HCT116 (cell line): Measurements from ENCODE around the gene SEPHS2. TPM values are rescaled to one million over a fixed set of nuclear protein-coding genes. Genes with fewer than 3 reads are reported as not detected.

Experiments used
- ATAC-seq: fragments of 200-7000 bp; cut with Tn5 transposase; 2 replicates; pipeline ENCODE4 v1.9.1; 2020; ENCODE audit warnings: mild to moderate bottlenecking, moderate library complexity
- BruUV-seq: library from RNA; stranded (reverse); fragments of 400-500 nt; replicated peaks from 2 replicates; lab custom pipeline; 2021; lab: Mats Ljungman, UMichigan
- CTCF ChIA-PET: fragments of 300-600 bp; sonication (Branson Sonifier 250); formaldehyde crosslinking; loops from one replicate; lab custom pipeline; 2021; ENCODE audit warnings: antibody characterized with exemption; lab: Charles Lee
- POLR2A ChIA-PET: fragments of 300-600, 350-600 bp; sonication (Branson Sonifier 250); formaldehyde crosslinking; loops from one replicate; lab custom pipeline; 2021; ENCODE audit warnings: antibody characterized with exemption; lab: Charles Lee
- RAD21 ChIA-PET, 2 experiments: fragments of 300-600 bp; sonication (Branson Sonifier 250); formaldehyde crosslinking; loops; one replicate each; lab custom pipeline; 2023; ENCODE audit warnings: low total read pairs in 2 of 2; ENCODE audit not compliant: uncharacterized antibody in 2 of 2, unreplicated experiment in 2 of 2, low non-redundant PET in 1 of 2; lab: Charles Lee
- DNase-seq: peaks from one replicate; pipeline ENCODE4 v3.0.0-alpha.2; 2010; ENCODE audit warnings: low read depth, low spot score
- H2AFZ ChIP-seq: fragments of 200-600 bp; shearing (Covaris generic), sonication (generic); 2 replicates; pipeline ENCODE4 v1.6.1; 2017; ENCODE audit warnings: low read depth, mixed run types, mixed read lengths, antibody characterized with exemption, low read length; ENCODE audit not compliant: poor library complexity, severe bottlenecking
- H3K27ac ChIP-seq: 2 replicates; pipeline ENCODE4 v1.5.1; 2012; ENCODE audit warnings: low read depth, low read length
- H3K27me3 ChIP-seq: fragments of 200-600 bp; sonication (generic); 2 replicates; pipeline ENCODE4 v1.6.1; 2016; ENCODE audit warnings: mixed run types, low read length, mixed read lengths; ENCODE audit not compliant: insufficient read depth
- H3K36me3 ChIP-seq, 2 experiments: fragments of 200-500 bp in 1 of 2; fragments of 200-600 bp in 1 of 2; sonication (Bioruptor generic) in 1 of 2; sonication (generic) in 1 of 2; 2 replicates each; pipeline versions ENCODE4 v1.5.1 to v1.6.1; 2014 to 2016; ENCODE audit warnings: low read length in 2 of 2, inconsistent platforms in 1 of 2, mixed read lengths in 1 of 2, mixed run types in 1 of 2; ENCODE audit not compliant: insufficient read depth in 2 of 2, control insufficient read depth in 1 of 2
- H3K4me1 ChIP-seq, 2 experiments: fragments of 200-600 bp in 1 of 2; sonication (generic) in 1 of 2; 2 replicates each; pipeline versions ENCODE4 v1.5.1 to v1.6.1; 2012 to 2017; ENCODE audit warnings: low read length in 2 of 2, inconsistent platforms in 1 of 2, mild to moderate bottlenecking in 1 of 2, mixed read lengths in 1 of 2, mixed run types in 1 of 2, moderate library complexity in 1 of 2; ENCODE audit not compliant: insufficient read depth in 2 of 2, control insufficient read depth in 1 of 2
- H3K4me2 ChIP-seq: fragments of 200-600 bp; sonication (generic); 2 replicates; pipeline ENCODE4 v1.6.1; 2017; ENCODE audit warnings: mixed run types, low read length, mixed read lengths
- H3K4me3 ChIP-seq, 2 experiments: fragments of 200-600 bp in 1 of 2; sonication (generic) in 1 of 2; replicated peaks in 1 of 2; 2 replicates each; pipeline ENCODE4 v1.5.1; 2011 to 2016; ENCODE audit warnings: low read length in 2 of 2, control low read depth in 1 of 2, low read depth in 1 of 2, mild to moderate bottlenecking in 1 of 2, mixed read lengths in 1 of 2, mixed run types in 1 of 2
- H3K79me2 ChIP-seq: fragments of 200-600 bp; sonication (generic); 2 replicates; pipeline ENCODE4 v1.6.1; 2017; ENCODE audit warnings: mild to moderate bottlenecking, mixed run types, low read length, moderate library complexity, mixed read lengths; ENCODE audit not compliant: insufficient read depth
- H3K9ac ChIP-seq: fragments of 200-600 bp; sonication (generic); 2 replicates; pipeline ENCODE4 v1.6.1; 2016; ENCODE audit warnings: low read length, mixed read lengths
- H3K9me2 ChIP-seq: fragments of 200-600 bp; sonication (generic), shearing (Covaris generic); 2 replicates; pipeline ENCODE4 v1.6.1; 2017; ENCODE audit warnings: mixed run types, mild to moderate bottlenecking, moderate library complexity; ENCODE audit not compliant: insufficient read depth
- H3K9me3 ChIP-seq, 2 experiments: fragments of 200-500 bp in 1 of 2; fragments of 200-600 bp in 1 of 2; sonication (Bioruptor generic) in 1 of 2; sonication (generic) in 1 of 2; 2 replicates each; pipeline ENCODE4 v1.6.1; 2014 to 2017; ENCODE audit warnings: low read length in 2 of 2, mixed read lengths in 2 of 2, inconsistent platforms in 1 of 2, low read depth in 1 of 2, mild to moderate bottlenecking in 1 of 2, mixed run types in 1 of 2, moderate library complexity in 1 of 2; ENCODE audit not compliant: control insufficient read depth in 1 of 2, insufficient read depth in 1 of 2
- H4K20me1 ChIP-seq: fragments of 200-600 bp; sonication (generic), shearing (Covaris generic); 2 replicates; pipeline ENCODE4 v1.6.1; 2017; ENCODE audit warnings: mixed run types, mild to moderate bottlenecking, moderate library complexity; ENCODE audit not compliant: insufficient read depth
- ATF3 ChIP-seq: IDR thresholded peaks from 2 replicates; pipeline ENCODE4 v1.6.1; 2012
- CBX3 ChIP-seq: IDR thresholded peaks from 2 replicates; pipeline ENCODE4 v1.6.1; 2012; ENCODE audit warnings: low read depth
- CTCF ChIP-seq, 3 experiments: fragments of 200-600 bp in 1 of 3; sonication (generic) in 1 of 3; IDR thresholded peaks in 2 of 3; conservative IDR thresholded peaks in 1 of 3; 2 replicates each; pipeline ENCODE4 v1.5.1; 2012 to 2017; ENCODE audit warnings: low read depth in 2 of 3, low read length in 2 of 3, antibody characterized with exemption in 1 of 3, borderline replicate concordance in 1 of 3, control low read depth in 1 of 3, mild to moderate bottlenecking in 1 of 3, mixed read lengths in 1 of 3, mixed run types in 1 of 3, moderate library complexity in 1 of 3; ENCODE audit not compliant: insufficient read depth in 1 of 3
- EGR1 ChIP-seq: IDR thresholded peaks from 2 replicates; pipeline ENCODE4 v1.6.1; 2012; ENCODE audit warnings: low read depth
- ELF1 ChIP-seq: IDR thresholded peaks from 2 replicates; pipeline ENCODE4 v1.6.1; 2012; ENCODE audit warnings: low read depth, borderline replicate concordance
- EZH2 ChIP-seq: fragments of 200-600 bp; sonication (generic); IDR thresholded peaks from 2 replicates; pipeline ENCODE4 v1.6.1; 2017; ENCODE audit warnings: antibody characterized with exemption, mixed run types
- EZH2phosphoT487 ChIP-seq: fragments of 200-600 bp; IDR thresholded peaks from 2 replicates; pipeline ENCODE4 v1.6.1; 2018; ENCODE audit warnings: antibody characterized with exemption, borderline replicate concordance
- JUND ChIP-seq: IDR thresholded peaks from 2 replicates; pipeline ENCODE4 v1.6.1; 2012
- MAX ChIP-seq: IDR thresholded peaks from 2 replicates; pipeline ENCODE4 v1.6.1; 2012
- POLR2A ChIP-seq: IDR thresholded peaks from 2 replicates; pipeline ENCODE4 v1.7.0; 2011; ENCODE audit warnings: borderline replicate concordance; ENCODE audit not compliant: insufficient read depth, insufficient read length; ENCODE audit errors: extremely low read depth
- POLR2AphosphoS5 ChIP-seq: IDR thresholded peaks from 2 replicates; pipeline ENCODE4 v1.6.1; 2011; ENCODE audit warnings: mild to moderate bottlenecking, low read depth, low read length, moderate library complexity
- RAD21 ChIP-seq: IDR thresholded peaks from 2 replicates; pipeline ENCODE4 v1.6.1; 2012; ENCODE audit warnings: low read depth, mild to moderate bottlenecking
- SIN3A ChIP-seq: IDR thresholded peaks from 2 replicates; pipeline ENCODE4 v1.6.1; 2012; ENCODE audit warnings: low read depth
- SP1 ChIP-seq: IDR thresholded peaks from 2 replicates; pipeline ENCODE4 v1.6.1; 2012; ENCODE audit warnings: low read depth
- SRF ChIP-seq: IDR thresholded peaks from 2 replicates; pipeline ENCODE4 v1.6.1; 2012; ENCODE audit warnings: low read depth
- TCF7L2 ChIP-seq: IDR thresholded peaks from 2 replicates; pipeline ENCODE4 v1.7.0; 2011; ENCODE audit warnings: borderline replicate concordance, inconsistent platforms; ENCODE audit not compliant: insufficient read depth, insufficient read length; ENCODE audit errors: extremely low read depth
- ZBTB33 ChIP-seq: IDR thresholded peaks from 2 replicates; pipeline ENCODE4 v1.6.1; 2011; ENCODE audit warnings: mild to moderate bottlenecking, low read length, moderate library complexity; ENCODE audit not compliant: insufficient replicate concordance; ENCODE audit errors: extremely low read depth
- ZFX ChIP-seq: fragments of 450-650 bp; IDR thresholded peaks from 2 replicates; pipeline ENCODE4 v1.6.1; 2017
- ZNF274 ChIP-seq: fragments of 200-500 bp; sonication (Bioruptor generic); IDR thresholded peaks from 2 replicates; pipeline ENCODE4 v1.6.1; 2014; ENCODE audit warnings: mild to moderate bottlenecking, low read depth, low read length, inconsistent platforms
- intact Hi-C: fragments of 100-400 bp; cut with micrococcal nuclease; formaldehyde crosslinking; loops from 2 replicates; pipeline ENCODE4 v1.10.0; 2022
- total RNA-seq: library from RNA; stranded (reverse); gene quantifications from one replicate; pipeline ENCODE4 v1.2.1, GENCODE V29; 2021; ENCODE audit not compliant: unreplicated experiment

SEPHS2 gene
- total RNA-seq, 1 experiment from 2014 or later: 51.3 TPM

GRCh38 chr16:30397776-30398660 is 47.7 kb downstream of the SEPHS2 start:
- BruUV-seq: no TSS peak
- DNase-seq: no peak
- TF ChIP-seq RAD21 (no peak), CBX3 (no peak), SIN3A (no peak), EGR1 (no peak), SP1 (no peak), ELF1 (no peak), ZFX (no peak), ZBTB33 (no peak), ZNF274 (no peak), MAX (no peak), POLR2A (no peak), TCF7L2 (no peak), SRF (no peak), EZH2 (no peak), CTCF (IDR thresholded peaks at IDR 0.05 in 2 of 3, conservative IDR thresholded peaks at IDR 0.05 in 1 of 3; ENCODE audit: borderline replicate concordance in 1 of 3, insufficient read depth in 1 of 3, low read depth in 2 of 3, low read length in 2 of 3) (no peak), JUND (no peak), POLR2AphosphoS5 (no peak), ATF3 (no peak), EZH2phosphoT487 (no peak)

More at GRCh38 chr16:30397776-30398660, 47.7 kb downstream of the SEPHS2 start:
- RAD21 ChIA-PET: no interaction called here
- Histone ChIP-seq H3K4me1 (peaks cover 37 to 63% of the 10 kb centered on the region in 2 experiments), H3K27me3 (no peaks in the 10 kb centered on the region), H3K36me3 (peaks cover 2 to 18% of the 10 kb centered on the region in 2 experiments; a peak in 3 of 4 replicates), H3K4me3 (no peak overlapping the region), H4K20me1 (no peaks in the 10 kb centered on the region), H3K9me3 (no peaks in the 10 kb centered on the region), H2AFZ (no peak overlapping the region), H3K4me2 (no peak overlapping the region), H3K27ac (no peak overlapping the region; the same call in 1 of the 2 replicates), H3K79me2 (peaks cover 25% of the 10 kb centered on the region), H3K9ac (no peak overlapping the region), H3K9me2 (no peaks in the 10 kb centered on the region)
- CTCF ChIA-PET: no interaction called here
- POLR2A ChIA-PET: interaction anchor here (1.1 kb wide), 1 partner anchor 9 kb away, joined by 3 read pairs; the partner anchor contains the start of gene ZNF771
- intact Hi-C loops: no loop called here
- ATAC-seq: no peak
